ENCODE results near the gene RELT.

The RELT gene

GRCh38 chr11:73348838-73349237 is 27.4 kb upstream of the RELT start:
- Histone ChIP-seq H3K79me2 (ENCODE audit: low read length) (no peaks in the 10 kb centered on the region), H3K9me3 (replicated peaks; ENCODE audit: insufficient read depth, low read length) (no peaks in the 10 kb centered on the region)

GRCh38 chr11:73349633-73350032 is 26.6 kb upstream of the RELT start:
- no peak overlapping the region for H3K9ac ChIP-seq (ENCODE audit: low read length)
- peaks cover 3% of the 10 kb centered on the region; the same call in 1 of the 2 replicates for H3K4me1 ChIP-seq (ENCODE audit: low read length)
- no peaks in the 10 kb centered on the region for H3K79me2 ChIP-seq (ENCODE audit: low read length)
- H3K4me2 ChIP-seq (ENCODE audit: low read depth, low read length) = no peak overlapping the region
- no peaks in the 10 kb centered on the region for H3K27me3 ChIP-seq (replicated peaks; ENCODE audit: insufficient read depth, low read length)
- H4K20me1 ChIP-seq (ENCODE audit: insufficient read depth, low read length) = no peaks in the 10 kb centered on the region
- H3K36me3 ChIP-seq (replicated peaks; ENCODE audit: insufficient read depth, low read length) = no peaks in the 10 kb centered on the region
- no peaks in the 10 kb centered on the region for H3K9me3 ChIP-seq (replicated peaks; ENCODE audit: insufficient read depth, low read length)
- no peak overlapping the region for H3K4me3 ChIP-seq (ENCODE audit: low read length)
- no peaks in the 10 kb centered on the region for H3K9me2 ChIP-seq (replicated peaks; ENCODE audit: insufficient read depth, low read length)
- H2AFZ ChIP-seq (ENCODE audit: low read length) = no peak overlapping the region
- TF ChIP-seq EZH2phosphoT487 (IDR thresholded peaks at IDR 0.05; ENCODE audit: low read length) = no peak
- no peak for TF ChIP-seq CTCF (IDR thresholded peaks at IDR 0.05; ENCODE audit: low read length)
- no peak for TF ChIP-seq EZH2 (optimal IDR thresholded peaks at IDR 0.05; ENCODE audit: low read depth, low read length)
- no peaks in the 10 kb centered on the region for H3F3A ChIP-seq (ENCODE audit: insufficient read depth, low read length)
- DNase-seq = no peak
- no peak overlapping the region for H3K27ac ChIP-seq (ENCODE audit: low read length)

More at GRCh38 chr11:73348838-73349237, 27.4 kb upstream of the RELT start:
- Histone ChIP-seq H3K4me3 (ENCODE audit: low read length) (no peak overlapping the region), H4K20me1 (ENCODE audit: insufficient read depth, low read length) (no peaks in the 10 kb centered on the region), H3K36me3 (replicated peaks; ENCODE audit: insufficient read depth, low read length) (no peaks in the 10 kb centered on the region), H3K4me2 (ENCODE audit: low read depth, low read length) (no peak overlapping the region), H3K4me1 (ENCODE audit: low read length) (peaks cover 3% of the 10 kb centered on the region; the same call in 1 of the 2 replicates), H3K9me2 (replicated peaks; ENCODE audit: insufficient read depth, low read length) (no peaks in the 10 kb centered on the region), H3F3A (ENCODE audit: insufficient read depth, low read length) (no peaks in the 10 kb centered on the region), H3K9ac (ENCODE audit: low read length) (no peak overlapping the region), H3K27ac (ENCODE audit: low read length) (no peak overlapping the region), H2AFZ (ENCODE audit: low read length) (no peak overlapping the region), H3K27me3 (replicated peaks; ENCODE audit: insufficient read depth, low read length) (no peaks in the 10 kb centered on the region)
- no peak for DNase-seq
- TF ChIP-seq CTCF (IDR thresholded peaks at IDR 0.05; ENCODE audit: low read length) = no peak
- no peak for TF ChIP-seq EZH2phosphoT487 (IDR thresholded peaks at IDR 0.05; ENCODE audit: low read length)
- no peak for TF ChIP-seq EZH2 (optimal IDR thresholded peaks at IDR 0.05; ENCODE audit: low read depth, low read length)

GRCh38 chr11:73350908-73351636 is 25.1 kb upstream of the RELT start:
- Histone ChIP-seq H3K27ac (ENCODE audit: low read length) (no peak overlapping the region), H4K20me1 (ENCODE audit: insufficient read depth, low read length) (no peaks in the 10 kb centered on the region), H3K4me3 (ENCODE audit: low read length) (no peak overlapping the region), H3K9me3 (replicated peaks; ENCODE audit: insufficient read depth, low read length) (no peaks in the 10 kb centered on the region), H3F3A (ENCODE audit: insufficient read depth, low read length) (no peaks in the 10 kb centered on the region), H2AFZ (ENCODE audit: low read length) (no peak overlapping the region), H3K9me2 (replicated peaks; ENCODE audit: insufficient read depth, low read length) (no peaks in the 10 kb centered on the region), H3K79me2 (ENCODE audit: low read length) (no peaks in the 10 kb centered on the region), H3K4me2 (ENCODE audit: low read depth, low read length) (no peak overlapping the region), H3K4me1 (ENCODE audit: low read length) (peaks cover 3% of the 10 kb centered on the region; the same call in 1 of the 2 replicates), H3K36me3 (replicated peaks; ENCODE audit: insufficient read depth, low read length) (no peaks in the 10 kb centered on the region), H3K27me3 (replicated peaks; ENCODE audit: insufficient read depth, low read length) (no peaks in the 10 kb centered on the region), H3K9ac (ENCODE audit: low read length) (no peak overlapping the region)
- TF ChIP-seq EZH2 (optimal IDR thresholded peaks at IDR 0.05; ENCODE audit: low read depth, low read length) (no peak), CTCF (IDR thresholded peaks at IDR 0.05; ENCODE audit: low read length) (peak; percentile 96)
- DNase-seq = peak; percentile 74

Measured in MM.1S (cell line).